SU-DHL-6 (cell line): ENCODE data around the gene MAP4K5.

Experiments
- H2AFZ ChIP-seq: fragments of 200-600 bp; sonication (generic); 2 replicates; pipeline ENCODE4 v1.6.1; 2014; ENCODE audit warnings: low read depth, mild to moderate bottlenecking, moderate library complexity, mixed read lengths, antibody characterized with exemption, low read length; ENCODE audit not compliant: severe bottlenecking
- H3F3A ChIP-seq: fragments of 200-600 bp; shearing (Covaris generic); 2 replicates; pipeline ENCODE4 v1.6.0; 2016; ENCODE audit warnings: antibody characterized with exemption, mild to moderate bottlenecking; ENCODE audit not compliant: insufficient read depth
- H3K27ac ChIP-seq: fragments of 200-600 bp; sonication (generic); 2 replicates; pipeline ENCODE4 v1.5.1; 2016; ENCODE audit warnings: low read depth, mild to moderate bottlenecking, low read length, moderate library complexity, mixed read lengths
- H3K27me3 ChIP-seq: fragments of 200-600 bp; sonication (generic), shearing (Covaris generic); 2 replicates; pipeline ENCODE4 v1.6.0; 2014; ENCODE audit warnings: mild to moderate bottlenecking, low read length
- H3K36me3 ChIP-seq: fragments of 200-600 bp; sonication (generic); 2 replicates; pipeline ENCODE4 v1.6.1; 2014; ENCODE audit warnings: mild to moderate bottlenecking, low read length, mixed read lengths
- H3K4me2 ChIP-seq: fragments of 300-600, 200-600 bp; shearing (Covaris generic), sonication (generic); 2 replicates; pipeline ENCODE4 v1.6.0; 2014; ENCODE audit warnings: low read length, low read depth, mild to moderate bottlenecking; ENCODE audit not compliant: poor library complexity, severe bottlenecking
- H3K4me3 ChIP-seq: fragments of 200-600 bp; sonication (generic); 2 replicates; pipeline ENCODE4 v1.5.1; 2014; ENCODE audit warnings: antibody characterized with exemption, low read length, mild to moderate bottlenecking, mixed read lengths; ENCODE audit not compliant: insufficient read depth, poor library complexity, severe bottlenecking
- H3K79me2 ChIP-seq: fragments of 200-600 bp; sonication (generic); 2 replicates; pipeline ENCODE4 v1.6.1; 2014; ENCODE audit warnings: mild to moderate bottlenecking, low read length, moderate library complexity; ENCODE audit not compliant: insufficient read depth
- H3K9ac ChIP-seq: fragments of 200-600 bp; sonication (generic); 2 replicates; pipeline ENCODE4 v1.7.0; 2014; ENCODE audit warnings: mild to moderate bottlenecking, low read length
- H3K9me2 ChIP-seq: fragments of 200-600 bp; sonication (generic); replicated peaks from 2 replicates; pipeline ENCODE4 v1.6.1; 2014; ENCODE audit warnings: low read length; ENCODE audit not compliant: insufficient read depth
- H3K9me3 ChIP-seq: fragments of 200-600 bp; sonication (generic); 2 replicates; pipeline ENCODE4 v1.6.1; 2014; ENCODE audit warnings: low read length, mixed read lengths; ENCODE audit not compliant: insufficient read depth
- H4K20me1 ChIP-seq: fragments of 200-600 bp; sonication (generic); 2 replicates; pipeline ENCODE4 v1.6.1; 2014; ENCODE audit warnings: low read depth, mild to moderate bottlenecking, antibody characterized with exemption, low read length, moderate library complexity, mixed read lengths
- EZH2phosphoT487 ChIP-seq: fragments of 200-600 bp; sonication (generic), shearing (Covaris generic); conservative IDR thresholded peaks from 2 replicates; pipeline ENCODE4 v1.6.1; 2018; ENCODE audit warnings: mild to moderate bottlenecking, antibody characterized with exemption, low read length, moderate library complexity, mixed read lengths
- TF ChIP-seq, protein P1 (sequence below): fragments of 200-600 bp; sonication (generic); IDR thresholded peaks from one replicate; pipeline ENCODE4 v1.5.1; 2017; ENCODE audit warnings: antibody characterized with exemption, mild to moderate bottlenecking, low read length, moderate library complexity; ENCODE audit not compliant: insufficient read depth, poor library complexity, severe bottlenecking

The MAP4K5 gene

DNA sequence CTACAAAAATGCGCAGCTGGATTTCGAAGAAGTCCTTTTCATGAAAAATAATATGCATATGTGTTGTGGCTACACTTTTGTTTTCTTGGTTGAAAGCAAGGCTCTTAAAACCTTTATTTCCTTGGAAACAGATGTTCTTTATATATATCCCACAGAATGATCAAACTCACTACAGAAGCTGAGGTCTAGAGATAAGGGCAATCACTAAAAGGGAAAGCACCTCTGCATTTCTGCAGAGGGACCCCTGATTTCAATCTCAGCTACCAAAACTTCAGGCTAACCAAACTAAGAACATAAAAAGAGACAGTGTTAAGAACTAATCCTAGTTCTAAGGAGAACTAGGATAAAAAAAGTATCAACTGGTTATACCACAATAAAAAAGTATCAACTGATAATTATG, 70.3 kb downstream of the MAP4K5 start:
- peaks cover 23% of the 10 kb centered on the region; the same call in 1 of the 2 replicates for H3K36me3 ChIP-seq
- no peak overlapping the region for H3K27ac ChIP-seq
- H3K27me3 ChIP-seq = no peaks in the 10 kb centered on the region
- H3K79me2 ChIP-seq = no peaks in the 10 kb centered on the region
- H4K20me1 ChIP-seq = no peaks in the 10 kb centered on the region
- no peak overlapping the region for H3K4me3 ChIP-seq
- 0 out of 2 replicates have a peak, but pooled peaks cover 3% of the 10 kb centered on the region for H3F3A ChIP-seq
- H3K4me2 ChIP-seq = no peak overlapping the region
- H3K9ac ChIP-seq = no peak overlapping the region
- no peak for TF ChIP-seq EZH2phosphoT487
- TF ChIP-seq, protein P1, sequence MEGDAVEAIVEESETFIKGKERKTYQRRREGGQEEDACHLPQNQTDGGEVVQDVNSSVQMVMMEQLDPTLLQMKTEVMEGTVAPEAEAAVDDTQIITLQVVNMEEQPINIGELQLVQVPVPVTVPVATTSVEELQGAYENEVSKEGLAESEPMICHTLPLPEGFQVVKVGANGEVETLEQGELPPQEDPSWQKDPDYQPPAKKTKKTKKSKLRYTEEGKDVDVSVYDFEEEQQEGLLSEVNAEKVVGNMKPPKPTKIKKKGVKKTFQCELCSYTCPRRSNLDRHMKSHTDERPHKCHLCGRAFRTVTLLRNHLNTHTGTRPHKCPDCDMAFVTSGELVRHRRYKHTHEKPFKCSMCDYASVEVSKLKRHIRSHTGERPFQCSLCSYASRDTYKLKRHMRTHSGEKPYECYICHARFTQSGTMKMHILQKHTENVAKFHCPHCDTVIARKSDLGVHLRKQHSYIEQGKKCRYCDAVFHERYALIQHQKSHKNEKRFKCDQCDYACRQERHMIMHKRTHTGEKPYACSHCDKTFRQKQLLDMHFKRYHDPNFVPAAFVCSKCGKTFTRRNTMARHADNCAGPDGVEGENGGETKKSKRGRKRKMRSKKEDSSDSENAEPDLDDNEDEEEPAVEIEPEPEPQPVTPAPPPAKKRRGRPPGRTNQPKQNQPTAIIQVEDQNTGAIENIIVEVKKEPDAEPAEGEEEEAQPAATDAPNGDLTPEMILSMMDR = no peak
- no peaks in the 10 kb centered on the region for H3K9me3 ChIP-seq
- no peak overlapping the region for H2AFZ ChIP-seq
- H3K9me2 ChIP-seq = no peaks in the 10 kb centered on the region

- H3K27ac ChIP-seq = no peak overlapping the region
Observed at GRCh38 chr14:50453869-50454268, 78.5 kb downstream of the MAP4K5 start.

GRCh38 chr14:50452979-50453705, 79.2 kb downstream of the MAP4K5 start:
- peaks cover 57% of the 10 kb centered on the region for H3K36me3 ChIP-seq
- no peaks in the 10 kb centered on the region for H3K9me3 ChIP-seq
- TF ChIP-seq, protein P1 = no peak
- TF ChIP-seq EZH2phosphoT487 = no peak

More at GRCh38 chr14:50453869-50454268, 78.5 kb downstream of the MAP4K5 start:
- Histone ChIP-seq H3K9me3 (no peaks in the 10 kb centered on the region), H3F3A (0 out of 2 replicates have a peak, but pooled peaks cover 16% of the 10 kb centered on the region), H3K4me2 (no peak overlapping the region), H3K79me2 (no peaks in the 10 kb centered on the region), H4K20me1 (no peaks in the 10 kb centered on the region), H3K27me3 (no peaks in the 10 kb centered on the region), H3K9ac (no peak overlapping the region), H3K4me3 (no peak overlapping the region), H3K9me2 (no peaks in the 10 kb centered on the region), H2AFZ (no peak overlapping the region), H3K36me3 (peaks cover 52% of the 10 kb centered on the region)
- no peak for TF ChIP-seq EZH2phosphoT487
- TF ChIP-seq, protein P1 = no peak

More at GRCh38 chr14:50452979-50453705, 79.2 kb downstream of the MAP4K5 start:
- Histone ChIP-seq H2AFZ (no peak overlapping the region), H3K27me3 (no peaks in the 10 kb centered on the region), H3K4me2 (no peak overlapping the region), H3K27ac (no peak overlapping the region), H3K9ac (no peak overlapping the region), H4K20me1 (no peaks in the 10 kb centered on the region), H3K79me2 (no peaks in the 10 kb centered on the region), H3F3A (0 out of 2 replicates have a peak, but pooled peaks cover 16% of the 10 kb centered on the region), H3K4me3 (no peak overlapping the region), H3K9me2 (no peaks in the 10 kb centered on the region)
